GM19452 (cell line): ENCODE data around the gene NTPCR.

Experiments used
- ATAC-seq: cut with Tn5 transposase; IDR thresholded peaks from one replicate; pipeline ENCODE4 v1.9.1; 2021; ENCODE audit not compliant: unreplicated experiment

NTPCR gene

DNA sequence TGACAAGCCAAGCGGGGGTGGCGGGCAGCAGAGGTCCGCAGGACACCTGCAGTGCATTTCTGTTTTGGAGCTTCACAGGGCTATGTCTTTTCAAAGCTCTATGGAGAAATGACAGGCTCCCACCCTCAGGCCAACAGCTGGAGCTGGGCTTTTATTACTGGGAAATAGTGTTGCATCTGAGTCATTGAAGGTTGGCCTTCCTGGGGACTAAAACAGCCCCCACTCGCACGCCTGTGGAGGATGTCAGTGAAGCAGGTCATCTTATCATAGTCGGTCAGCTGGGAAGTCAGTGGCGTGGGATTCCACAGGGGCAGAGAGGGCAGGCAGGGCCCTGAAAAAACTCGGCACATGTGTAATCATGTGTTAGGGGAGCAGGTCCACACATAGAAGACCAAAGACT, 55.3 kb downstream of the NTPCR start:
- no peak for ATAC-seq

GRCh38 chr1:233006108-233006507, 55.7 kb downstream of the NTPCR start:
- ATAC-seq: no peak

GRCh38 chr1:233006541-233006973, 56.1 kb downstream of the NTPCR start:
- no peak for ATAC-seq

- ATAC-seq: no peak
Observed at GRCh38 chr1:233010146-233010545, 59.7 kb downstream of the NTPCR start.

DNA sequence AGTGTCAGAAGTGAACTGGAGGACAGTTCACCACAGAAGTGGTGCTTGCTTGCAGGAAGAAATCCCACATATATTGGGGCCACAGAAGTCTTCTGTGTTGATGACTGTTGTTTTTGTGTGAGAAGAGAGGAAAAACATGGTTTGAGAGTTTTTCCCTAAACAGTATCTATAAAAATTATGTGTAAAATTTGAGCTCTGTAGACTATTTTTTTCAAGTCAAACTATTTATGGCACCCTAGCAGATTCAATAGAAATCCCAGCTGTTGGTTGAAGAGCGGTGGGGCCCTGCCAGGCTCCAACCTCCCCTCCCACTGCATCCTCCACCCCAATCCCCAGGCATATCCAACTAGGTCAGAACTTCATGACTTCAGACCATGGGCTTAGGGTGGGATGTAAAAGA, 61.6 kb downstream of the NTPCR start:
- no peak for ATAC-seq

DNA sequence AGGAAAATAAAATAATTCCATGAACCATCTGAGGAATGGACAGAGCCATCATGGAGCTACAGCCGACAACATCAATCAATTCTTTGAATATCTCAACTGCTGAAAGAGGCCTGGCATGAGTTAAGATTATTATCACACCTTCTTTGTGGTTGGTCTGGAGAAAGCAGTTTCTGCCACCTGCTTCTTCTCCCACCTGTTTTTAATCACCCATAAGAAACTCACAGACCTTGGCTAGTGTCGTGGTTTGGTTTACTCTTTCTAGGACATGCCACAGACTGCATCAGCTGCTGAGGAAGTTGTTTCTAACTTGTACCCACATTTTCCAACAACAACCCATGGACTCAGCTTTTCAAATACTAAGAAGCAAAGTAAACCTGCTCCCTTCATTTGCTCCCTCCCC, 65.6 kb downstream of the NTPCR start:
- peak; percentile 82 for ATAC-seq

DNA sequence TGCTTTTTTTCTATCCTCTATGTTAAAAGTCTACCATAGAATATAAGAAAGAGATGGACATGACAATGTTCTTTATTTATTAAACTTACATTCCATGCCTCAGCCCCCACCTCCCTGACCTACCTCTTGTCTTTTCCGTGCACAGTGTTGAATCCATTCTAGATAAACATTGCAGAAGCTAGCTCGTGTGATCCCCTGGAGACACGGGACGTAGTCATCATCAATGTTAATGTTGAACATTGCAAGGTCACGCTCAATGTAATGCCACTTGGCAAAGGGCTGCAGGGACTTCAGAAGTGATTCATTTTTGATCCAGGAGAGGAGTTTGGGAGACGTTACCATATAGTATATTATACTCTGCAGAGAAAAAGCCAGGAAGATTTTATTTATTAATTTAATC, 66.4 kb downstream of the NTPCR start:
- no peak for ATAC-seq

DNA sequence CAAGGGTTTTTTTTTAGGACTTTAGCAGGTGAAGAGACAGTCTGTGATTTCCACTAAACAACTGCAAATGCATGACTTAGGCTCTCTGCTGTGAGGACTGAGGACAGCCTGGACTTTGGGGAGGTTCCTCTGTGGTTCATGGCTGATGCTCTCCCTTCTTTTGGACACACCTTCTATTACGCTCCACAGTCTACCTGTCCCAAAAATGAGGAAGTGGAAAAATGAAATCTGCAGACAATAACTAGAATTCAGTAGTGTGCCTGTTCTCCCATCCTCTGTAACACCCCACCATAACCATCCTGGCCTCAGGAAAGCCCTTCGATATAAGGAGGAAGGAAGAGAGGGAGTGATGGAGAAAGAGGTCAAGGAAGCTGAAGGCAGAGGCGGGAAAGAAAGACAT, 68.7 kb downstream of the NTPCR start:
- ATAC-seq: no peak

GRCh38 chr1:233019778-233020325, 69.4 kb downstream of the NTPCR start:
- ATAC-seq: no peak

DNA sequence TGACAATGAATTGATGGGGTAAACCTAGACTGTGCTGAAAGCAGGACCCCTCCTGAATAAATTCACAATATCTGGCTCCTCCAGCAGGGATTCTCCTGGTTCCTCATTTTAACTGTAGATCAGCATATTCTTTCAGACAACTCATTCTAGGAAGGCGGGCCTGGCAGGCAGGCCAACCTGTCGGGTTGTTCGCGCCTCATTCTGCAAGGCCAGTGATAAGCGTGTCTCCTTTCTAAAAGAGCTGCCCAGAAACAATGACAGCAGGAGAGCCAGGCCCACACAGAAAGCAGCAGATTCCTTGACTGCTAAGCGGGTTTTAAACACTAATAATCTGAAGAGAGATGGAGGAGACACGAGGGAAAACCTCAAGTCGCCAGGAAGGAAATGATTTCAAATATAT, 70.0 kb downstream of the NTPCR start:
- no peak for ATAC-seq

DNA sequence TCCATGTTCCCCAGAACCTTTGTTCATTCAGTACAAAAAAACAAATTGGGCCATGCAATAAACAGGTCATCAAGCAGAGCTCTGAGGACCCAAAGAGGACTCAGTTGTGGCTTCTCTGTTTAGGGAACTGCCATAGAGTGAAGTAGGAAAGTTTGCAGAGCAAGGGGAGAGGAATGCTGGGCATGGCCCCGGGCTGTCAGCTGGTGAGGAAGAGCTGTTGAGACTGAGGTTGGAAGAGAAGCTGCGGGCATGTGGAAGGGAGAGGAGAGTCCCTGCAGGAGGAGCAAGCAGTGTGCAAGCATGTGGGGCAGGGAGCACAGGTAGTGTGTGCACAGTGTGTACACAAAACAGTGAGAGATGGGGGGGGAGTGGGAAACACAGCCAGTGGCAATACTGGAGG, 71.8 kb downstream of the NTPCR start:
- no peak for ATAC-seq

- no peak for ATAC-seq
Observed at GRCh38 chr1:233024199-233024598, 73.8 kb downstream of the NTPCR start.

GRCh38 chr1:233025157-233025556, 74.7 kb downstream of the NTPCR start:
- ATAC-seq: no peak

DNA sequence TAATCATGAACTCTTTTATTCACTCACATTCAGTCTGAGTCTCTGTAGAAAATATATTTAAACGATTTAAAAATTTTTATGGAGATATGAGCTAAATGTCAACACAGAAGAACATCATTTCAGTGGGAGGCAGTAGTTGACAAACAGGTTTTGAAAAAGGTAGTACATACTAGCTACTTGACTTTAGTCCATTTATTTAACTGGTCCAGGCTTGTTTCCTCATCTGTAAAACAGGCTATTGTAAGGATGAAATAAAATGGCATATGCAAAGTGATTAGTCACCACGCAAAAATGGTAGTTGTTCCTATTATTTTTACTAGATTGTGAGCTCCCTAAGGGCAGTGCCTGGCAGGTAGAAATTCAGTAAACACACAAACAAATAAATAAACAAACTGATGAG, 75.2 kb downstream of the NTPCR start:
- ATAC-seq: no peak

GRCh38 chr1:233027046-233027445, 76.6 kb downstream of the NTPCR start:
- no peak for ATAC-seq

- ATAC-seq: no peak
Observed at GRCh38 chr1:233031521-233031920, 81.1 kb downstream of the NTPCR start.

DNA sequence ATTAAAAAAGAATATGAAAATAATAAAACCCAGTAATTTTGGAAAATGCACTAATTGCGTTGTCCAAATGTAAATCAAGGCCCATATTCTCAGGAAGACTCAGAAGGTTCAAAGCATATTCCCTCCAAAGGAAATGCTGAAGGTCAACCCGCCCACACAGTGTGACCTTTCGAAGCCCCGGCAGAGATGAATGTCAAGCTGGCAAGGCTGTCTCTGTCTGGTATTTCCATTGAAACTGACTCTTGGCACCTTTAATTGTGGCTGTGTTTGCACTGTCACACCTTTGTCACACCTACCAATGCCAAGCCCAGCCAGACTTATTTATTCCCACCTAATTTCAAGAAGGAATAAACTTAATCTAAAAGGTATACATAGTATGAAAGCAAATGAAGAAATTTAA, 82.5 kb downstream of the NTPCR start:
- no peak for ATAC-seq

DNA sequence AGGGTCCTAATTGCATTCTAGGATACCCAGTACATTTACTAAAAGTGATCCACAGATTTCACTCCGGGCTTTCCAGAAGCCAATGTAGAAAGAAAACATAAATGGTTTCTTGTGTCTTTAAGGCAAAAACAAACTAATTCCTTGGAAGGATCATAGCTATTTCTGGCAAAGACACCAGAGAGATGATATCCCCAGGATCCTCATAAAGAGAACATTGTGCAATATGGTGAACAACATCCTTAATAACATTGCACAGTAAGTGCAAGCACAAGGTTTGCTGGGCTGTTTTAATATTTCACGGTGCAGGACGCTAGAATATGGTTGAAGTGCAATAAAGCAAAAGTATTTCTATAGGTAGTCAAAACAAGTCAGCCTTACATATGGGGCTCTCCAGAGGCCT, 83.0 kb downstream of the NTPCR start:
- no peak for ATAC-seq
